Parathyroid adenoma (tissue), 2 donors: ENCODE results near the gene CLCN7.

ENCODE experiments used
- H2AFZ ChIP-seq: fragments of 300-600 bp; sonication (generic); one replicate; pipeline ENCODE4 v1.7.0; 2017; ENCODE audit warnings: antibody characterized with exemption, mild to moderate bottlenecking
- H3K27ac ChIP-seq: fragments of 300-600 bp; sonication (generic); one replicate; pipeline ENCODE4 v1.7.0; 2017
- H3K27me3 ChIP-seq: fragments of 300-600 bp; sonication (generic); one replicate; pipeline ENCODE4 v1.7.0; 2017; ENCODE audit warnings: low read length; ENCODE audit not compliant: control insufficient read depth, insufficient read depth
- H3K36me3 ChIP-seq: fragments of 300-600 bp; sonication (generic); one replicate; pipeline ENCODE4 v1.7.0; 2017; ENCODE audit warnings: low read length; ENCODE audit not compliant: control insufficient read depth, insufficient read depth
- H3K4me1 ChIP-seq: fragments of 300-600 bp; sonication (generic); one replicate; pipeline ENCODE4 v1.7.0; 2017; ENCODE audit warnings: control low read depth
- H3K4me2 ChIP-seq: fragments of 300-600 bp; sonication (generic); one replicate; pipeline ENCODE4 v1.7.0; 2017; ENCODE audit warnings: low read length
- H3K4me3 ChIP-seq: fragments of 300-600 bp; sonication (generic); one replicate; pipeline ENCODE4 v1.7.0; 2017; ENCODE audit warnings: low read depth, low read length
- H3K79me2 ChIP-seq: fragments of 300-600 bp; sonication (generic); one replicate; pipeline ENCODE4 v1.7.0; 2017; ENCODE audit warnings: control low read depth
- H3K9ac ChIP-seq: fragments of 300-600 bp; sonication (generic); one replicate; pipeline ENCODE4 v1.7.0; 2017; ENCODE audit warnings: mild to moderate bottlenecking
- H3K9me3 ChIP-seq: fragments of 300-600 bp; sonication (generic); one replicate; pipeline ENCODE4 v1.7.0; 2017; ENCODE audit warnings: low read length; ENCODE audit not compliant: control insufficient read depth
- TF ChIP-seq, protein P1 (sequence below): fragments of 300-600 bp; sonication (generic); IDR thresholded peaks from one replicate; pipeline ENCODE4 v1.7.0; 2017; ENCODE audit warnings: antibody characterized with exemption, mild to moderate bottlenecking
- donor health status: primary hyperparathyroidism.

The CLCN7 gene

DNA sequence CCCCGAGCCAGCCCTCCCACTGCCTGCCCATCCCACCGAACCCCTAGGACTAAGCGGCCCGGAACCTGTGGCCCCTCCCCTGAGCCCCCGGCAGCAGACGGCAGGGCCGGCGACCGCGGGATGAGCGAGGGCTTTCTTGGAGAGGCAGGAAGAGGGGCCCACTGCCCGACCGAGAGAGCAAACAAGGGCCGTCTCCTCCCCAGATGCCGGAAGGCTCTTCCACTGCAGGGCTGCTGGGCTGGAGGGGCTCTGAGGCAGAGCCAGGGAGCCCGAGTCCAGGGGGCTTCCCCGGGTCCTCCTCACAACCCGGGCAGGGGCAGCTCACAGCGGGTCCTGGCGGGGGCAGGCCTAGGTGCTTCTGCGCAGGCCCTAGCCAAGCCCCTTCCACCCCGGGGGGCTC, 41.1 kb downstream of the CLCN7 start:
- Histone ChIP-seq H3K27ac (no peak overlapping the region), H3K27me3 (no peaks in the 10 kb centered on the region), H3K4me3 (no peak overlapping the region), H3K79me2 (no peaks in the 10 kb centered on the region), H3K4me1 (no peaks in the 10 kb centered on the region), H3K36me3 (no peaks in the 10 kb centered on the region), H3K9me3 (no peaks in the 10 kb centered on the region), H2AFZ (no peak overlapping the region), H3K9ac (no peak overlapping the region), H3K4me2 (no peak overlapping the region)
- TF ChIP-seq, protein P1, sequence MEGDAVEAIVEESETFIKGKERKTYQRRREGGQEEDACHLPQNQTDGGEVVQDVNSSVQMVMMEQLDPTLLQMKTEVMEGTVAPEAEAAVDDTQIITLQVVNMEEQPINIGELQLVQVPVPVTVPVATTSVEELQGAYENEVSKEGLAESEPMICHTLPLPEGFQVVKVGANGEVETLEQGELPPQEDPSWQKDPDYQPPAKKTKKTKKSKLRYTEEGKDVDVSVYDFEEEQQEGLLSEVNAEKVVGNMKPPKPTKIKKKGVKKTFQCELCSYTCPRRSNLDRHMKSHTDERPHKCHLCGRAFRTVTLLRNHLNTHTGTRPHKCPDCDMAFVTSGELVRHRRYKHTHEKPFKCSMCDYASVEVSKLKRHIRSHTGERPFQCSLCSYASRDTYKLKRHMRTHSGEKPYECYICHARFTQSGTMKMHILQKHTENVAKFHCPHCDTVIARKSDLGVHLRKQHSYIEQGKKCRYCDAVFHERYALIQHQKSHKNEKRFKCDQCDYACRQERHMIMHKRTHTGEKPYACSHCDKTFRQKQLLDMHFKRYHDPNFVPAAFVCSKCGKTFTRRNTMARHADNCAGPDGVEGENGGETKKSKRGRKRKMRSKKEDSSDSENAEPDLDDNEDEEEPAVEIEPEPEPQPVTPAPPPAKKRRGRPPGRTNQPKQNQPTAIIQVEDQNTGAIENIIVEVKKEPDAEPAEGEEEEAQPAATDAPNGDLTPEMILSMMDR: no peak

DNA sequence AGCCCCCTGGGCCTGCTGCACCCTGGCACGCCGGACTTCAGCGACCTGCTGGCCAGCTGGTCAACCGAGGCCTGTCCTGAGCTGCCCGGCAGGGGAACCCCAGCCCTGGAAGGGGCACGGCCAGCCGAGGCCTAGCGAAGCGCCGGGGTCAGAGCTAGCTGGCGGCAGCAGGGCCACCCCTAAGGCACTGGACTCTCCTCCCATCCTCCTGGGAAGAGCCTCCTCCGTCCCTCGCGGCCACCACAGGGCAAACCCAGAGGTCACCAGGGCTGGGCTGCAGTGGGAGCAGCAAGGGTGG, 41.6 kb downstream of the CLCN7 start:
- Histone ChIP-seq H3K79me2 (no peaks in the 10 kb centered on the region), H3K27ac (no peak overlapping the region), H3K36me3 (no peaks in the 10 kb centered on the region), H3K9ac (no peak overlapping the region), H3K4me1 (no peaks in the 10 kb centered on the region), H3K9me3 (no peaks in the 10 kb centered on the region), H3K27me3 (no peaks in the 10 kb centered on the region), H2AFZ (no peak overlapping the region), H3K4me3 (no peak overlapping the region), H3K4me2 (no peak overlapping the region)
- TF ChIP-seq, protein P1: no peak

GRCh38 chr16:1432388-1433262, 42.2 kb downstream of the CLCN7 start:
- H2AFZ ChIP-seq: no peak overlapping the region
- TF ChIP-seq, protein P1: no peak
- H3K9me3 ChIP-seq: no peaks in the 10 kb centered on the region
- H3K79me2 ChIP-seq: no peaks in the 10 kb centered on the region
- H3K36me3 ChIP-seq: no peaks in the 10 kb centered on the region
- H3K9ac ChIP-seq: no peak overlapping the region
- H3K27ac ChIP-seq: no peak overlapping the region
- H3K27me3 ChIP-seq: no peaks in the 10 kb centered on the region
- H3K4me2 ChIP-seq: no peak overlapping the region
- no peak overlapping the region for H3K4me3 ChIP-seq
- no peaks in the 10 kb centered on the region for H3K4me1 ChIP-seq

GRCh38 chr16:1431497-1432270, 43.1 kb downstream of the CLCN7 start:
- H3K27me3 ChIP-seq: no peaks in the 10 kb centered on the region
- TF ChIP-seq, protein P1: no peak
- no peak overlapping the region for H3K4me2 ChIP-seq
- H2AFZ ChIP-seq: no peak overlapping the region
- H3K9ac ChIP-seq: no peak overlapping the region
- H3K4me3 ChIP-seq: no peak overlapping the region
- no peaks in the 10 kb centered on the region for H3K4me1 ChIP-seq
- no peaks in the 10 kb centered on the region for H3K79me2 ChIP-seq
- H3K27ac ChIP-seq: no peak overlapping the region
- H3K36me3 ChIP-seq: no peaks in the 10 kb centered on the region
- H3K9me3 ChIP-seq: no peaks in the 10 kb centered on the region
